IMR-90 (cell line): ENCODE results near the gene HSPA1L. TPM values are rescaled to one million over a fixed set of nuclear protein-coding genes. Genes with fewer than 3 reads are reported as not detected.

Experiments
- ATAC-seq: fragments of 200-7000 bp; cut with Tn5 transposase; 2 replicates; pipeline ENCODE4 v1.9.1; 2020; ENCODE audit warnings: low read depth, mild to moderate bottlenecking, moderate library complexity
- BruUV-seq: library from RNA; stranded (reverse); fragments of 400-500 nt; replicated peaks from 2 replicates; lab custom pipeline; 2021; lab: Mats Ljungman, UMichigan
- CTCF ChIA-PET: fragments of 300-600 bp; formaldehyde crosslinking; extraction: SDS; loops from one replicate; lab custom pipeline; 2021; ENCODE audit warnings: antibody characterized with exemption; lab: Yijun Ruan, JAX
- POLR2A ChIA-PET: fragments of 300-600 bp; sonication (Branson Sonifier 250); formaldehyde crosslinking; loops from one replicate; lab custom pipeline; 2022; ENCODE audit warnings: antibody characterized with exemption; ENCODE audit not compliant: unreplicated experiment; lab: Charles Lee
- DNase-seq: peaks from one replicate; pipeline ENCODE4 v3.0.0; 2013
- H2AFZ ChIP-seq: replicated peaks from 2 replicates; pipeline ENCODE3; 2013; ENCODE audit warnings: low read length, mild to moderate bottlenecking; ENCODE audit not compliant: poor library complexity
- H2AK5ac ChIP-seq: 2 replicates; pipeline ENCODE4 v1.6.1; 2013; ENCODE audit warnings: low read depth, low read length, inconsistent platforms
- H2AK9ac ChIP-seq: replicated peaks from 2 replicates; pipeline ENCODE3; 2013; ENCODE audit warnings: mild to moderate bottlenecking, low read depth, low read length, moderate library complexity; ENCODE audit not compliant: poor library complexity
- H2BK120ac ChIP-seq: 2 replicates; pipeline ENCODE4 v1.6.1; 2013; ENCODE audit warnings: low read depth, low read length, inconsistent platforms
- H2BK15ac ChIP-seq: 3 replicates; pipeline ENCODE4 v1.6.1; 2013; ENCODE audit warnings: low read depth, low read length, inconsistent platforms
- H2BK20ac ChIP-seq: 2 replicates; pipeline ENCODE4 v1.6.1; 2013; ENCODE audit warnings: low read depth, mild to moderate bottlenecking, inconsistent platforms, low read length, moderate library complexity
- H2BK5ac ChIP-seq: 2 replicates; pipeline ENCODE4 v1.6.1; 2013; ENCODE audit warnings: mild to moderate bottlenecking, low read depth, low read length, inconsistent platforms; ENCODE audit not compliant: poor library complexity, severe bottlenecking
- H3K14ac ChIP-seq: replicated peaks from 2 replicates; pipeline ENCODE4 v1.6.1; 2013; ENCODE audit warnings: low read depth, low read length, inconsistent platforms
- H3K18ac ChIP-seq: 2 replicates; pipeline ENCODE4 v1.6.1; 2013; ENCODE audit warnings: low read depth, low read length, control low read depth
- H3K23ac ChIP-seq: 2 replicates; pipeline ENCODE4 v1.6.1; 2013; ENCODE audit warnings: low read depth, low read length, inconsistent platforms
- H3K27ac ChIP-seq: 2 replicates; pipeline ENCODE4 v1.5.1; 2013; ENCODE audit warnings: mild to moderate bottlenecking, control low read depth, low read length; ENCODE audit not compliant: insufficient read depth
- H3K27me3 ChIP-seq: 2 replicates; pipeline ENCODE4 v1.6.1; 2013; ENCODE audit warnings: low read length; ENCODE audit not compliant: control insufficient read depth, insufficient read depth
- H3K36me3 ChIP-seq: 2 replicates; pipeline ENCODE4 v1.6.1; 2013; ENCODE audit warnings: low read length, mixed read lengths; ENCODE audit not compliant: control insufficient read depth, insufficient read depth
- H3K4ac ChIP-seq: 2 replicates; pipeline ENCODE4 v1.6.1; 2013; ENCODE audit warnings: low read depth, low read length, inconsistent platforms
- H3K4me1 ChIP-seq: 2 replicates; pipeline ENCODE4 v1.6.1; 2013; ENCODE audit warnings: low read length, mixed read lengths; ENCODE audit not compliant: control insufficient read depth, insufficient read depth
- H3K4me2 ChIP-seq: 2 replicates; pipeline ENCODE4 v1.6.1; 2013; ENCODE audit warnings: low read depth, mild to moderate bottlenecking, control low read depth, low read length, moderate library complexity
- H3K4me3 ChIP-seq: 2 replicates; pipeline ENCODE4 v1.5.1; 2013; ENCODE audit warnings: low read depth, mild to moderate bottlenecking, control low read depth, low read length, moderate library complexity; ENCODE audit not compliant: insufficient read depth
- H3K56ac ChIP-seq: 2 replicates; pipeline ENCODE4 v1.6.1; 2013; ENCODE audit warnings: low read length, inconsistent platforms; ENCODE audit not compliant: insufficient read depth; ENCODE audit errors: extremely low read depth
- H3K79me1 ChIP-seq, 2 experiments: 2 replicates each; pipeline ENCODE4 v1.6.1; 2013; ENCODE audit warnings: low read length in 2 of 2, inconsistent platforms in 1 of 2, low read depth in 1 of 2
- H3K9ac ChIP-seq: 2 replicates; pipeline ENCODE4 v1.6.1; 2013; ENCODE audit warnings: low read depth, low read length, control low read depth
- H3K9me1 ChIP-seq: 2 replicates; pipeline ENCODE4 v1.6.1; 2013; ENCODE audit warnings: low read length, inconsistent platforms; ENCODE audit not compliant: insufficient read depth
- H3K9me3 ChIP-seq: 2 replicates; pipeline ENCODE4 v1.6.1; 2013; ENCODE audit warnings: low read length; ENCODE audit not compliant: control insufficient read depth, insufficient read depth
- H4K20me1 ChIP-seq: 2 replicates; pipeline ENCODE4 v1.6.1; 2013; ENCODE audit warnings: low read length, inconsistent platforms; ENCODE audit not compliant: insufficient read depth
- H4K5ac ChIP-seq: 2 replicates; pipeline ENCODE4 v1.6.1; 2013; ENCODE audit warnings: mild to moderate bottlenecking, low read depth, low read length, control low read depth
- H4K8ac ChIP-seq, 2 experiments: 2 replicates each; pipeline ENCODE4 v1.6.1; 2013; ENCODE audit warnings: low read depth in 2 of 2, low read length in 2 of 2, control low read depth in 1 of 2, inconsistent platforms in 1 of 2
- H4K91ac ChIP-seq: 2 replicates; pipeline ENCODE4 v1.6.1; 2013; ENCODE audit warnings: low read depth, low read length, inconsistent platforms; ENCODE audit not compliant: insufficient read depth
- CEBPB ChIP-seq: IDR thresholded peaks from 2 replicates; pipeline ENCODE4 v1.6.1; 2012; ENCODE audit warnings: low read depth, low read length, improper control_type of control experiment
- MAZ ChIP-seq: IDR thresholded peaks from 2 replicates; pipeline ENCODE4 v1.6.1; 2012; ENCODE audit warnings: low read depth, mild to moderate bottlenecking, low read length, improper control_type of control experiment, moderate library complexity, borderline replicate concordance
- POLR2A ChIP-seq: IDR thresholded peaks from 2 replicates; pipeline ENCODE4 v1.6.1; 2012; ENCODE audit warnings: mild to moderate bottlenecking, low read depth, low read length
- RAD21 ChIP-seq: IDR thresholded peaks from 2 replicates; pipeline ENCODE4 v1.6.1; 2012; ENCODE audit warnings: low read length, improper control_type of control experiment
- RCOR1 ChIP-seq: IDR thresholded peaks from 2 replicates; pipeline ENCODE4 v1.6.1; 2012; ENCODE audit warnings: mild to moderate bottlenecking, low read length, improper control_type of control experiment; ENCODE audit not compliant: insufficient replicate concordance
- RFX5 ChIP-seq: IDR thresholded peaks from 2 replicates; pipeline ENCODE4 v1.8.0; 2012; ENCODE audit warnings: low read depth, mild to moderate bottlenecking, low read length, moderate library complexity
- WGBS, 2 experiments: methylation state at CpG; one replicate each; pipeline versions ENCODE4 v1.1.5 to v1.1.7; 2013; ENCODE audit warnings: missing lambda C conversion rate in 2 of 2; ENCODE audit not compliant: insufficient read length in 1 of 2; ENCODE audit errors: extremely low coverage in 2 of 2; 5-methylcytosine and 5-hydroxymethylcytosine counted together
- dilution Hi-C: fragments of 300-500 bp; cut with HindIII; formaldehyde crosslinking; loops from one replicate; pipeline ENCODE4 v1.14.3; 2018; ENCODE audit warnings: low sequenced_read_pairs; ENCODE audit not compliant: unreplicated experiment
- in situ Hi-C: fragments of 300-500 bp; cut with MboI; formaldehyde crosslinking; loops from 3 replicates; pipeline ENCODE4 v1.14.3; 2019; ENCODE audit warnings: low sequenced_read_pairs, inconsistent platforms, mixed read lengths
- intact Hi-C: fragments of 100-400 bp; cut with micrococcal nuclease; formaldehyde crosslinking; loops from 2 replicates; pipeline ENCODE4 v1.10.0; 2022
- polyA plus RNA-seq, 3 experiments: library from polyadenylated mRNA; depleted of rRNA; stranded (reverse); fragments of >200 nt; gene quantifications; 2 replicates each; pipeline ENCODE4 v1.2.3, GENCODE V29; 2012; ENCODE audit warnings: low replicate concordance in 1 of 3
- total RNA-seq: library from RNA; depleted of rRNA; stranded (reverse); fragments of >200 nt; gene quantifications from 2 replicates; pipeline ENCODE4 v1.2.3, GENCODE V29; 2012

Gene HSPA1L
- total and polyA plus RNA-seq, 2 of the 4 experiments (the other 2 are of a cell fraction), result 0.97 to 1.3 TPM

DNA sequence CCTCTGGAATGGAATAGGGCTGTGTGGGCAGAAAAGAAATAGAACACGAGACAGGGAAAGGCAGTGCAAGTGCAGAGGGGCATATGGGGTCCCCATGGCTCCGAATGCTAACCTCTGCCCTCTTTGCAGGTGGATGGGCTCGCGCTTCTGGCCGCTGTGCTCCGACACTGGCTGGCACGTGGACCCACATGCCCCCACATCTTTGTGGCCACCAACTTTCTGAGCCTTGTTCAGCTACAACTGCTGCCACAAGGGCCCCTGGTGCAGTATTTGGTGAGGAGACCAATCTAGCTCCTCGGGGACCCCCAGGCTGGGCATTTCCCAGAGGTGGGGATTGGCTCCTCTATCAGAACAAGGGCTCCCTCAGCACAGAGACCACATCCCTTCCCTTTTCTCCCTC is 53.7 kb downstream of the HSPA1L start:
- H3K4me2 ChIP-seq, result no peak overlapping the region
- ChIA-PET POLR2A (no interaction called here), CTCF (no interaction called here)
- H2BK15ac ChIP-seq, result no peak overlapping the region
- H2BK120ac ChIP-seq, result no peak overlapping the region
- no peaks in the 10 kb centered on the region for H3K79me1 ChIP-seq
- no peaks in the 10 kb centered on the region for H3K27me3 ChIP-seq
- ATAC-seq (no peak), DNase-seq (no peak)
- no peak overlapping the region for H3K4ac ChIP-seq
- H2BK5ac ChIP-seq, result no peak overlapping the region
- H2BK20ac ChIP-seq, result no peak overlapping the region
- peaks cover 7% of the 10 kb centered on the region; the same call in 1 of the 2 replicates for H3K36me3 ChIP-seq
- dilution Hi-C loops, result no loop called here
- 100% methylated on average over 2 of the region's 8 CpGs; no CpG with 5 or more reads in 1 of the 2 experiments for WGBS, 2 experiments
- H4K5ac ChIP-seq, result no peak overlapping the region
- H3K9ac ChIP-seq, result no peak overlapping the region
- no peak overlapping the region for H3K4me3 ChIP-seq
- no peaks in the 10 kb centered on the region for H4K20me1 ChIP-seq
- H2AFZ ChIP-seq, result no peak overlapping the region
- H3K9me3 ChIP-seq, result no peaks in the 10 kb centered on the region
- H3K56ac ChIP-seq, result no peak overlapping the region
- no peak overlapping the region for H4K8ac ChIP-seq
- intact Hi-C loops, result no loop called here
- no peak overlapping the region for H3K18ac ChIP-seq
- H2AK9ac ChIP-seq, result no peak overlapping the region
- BruUV-seq, result no TSS peak
- H3K9me1 ChIP-seq, result peaks cover 12% of the 10 kb centered on the region
- peaks cover 4% of the 10 kb centered on the region for H3K4me1 ChIP-seq
- no peak overlapping the region for H2AK5ac ChIP-seq
- H3K23ac ChIP-seq, result no peak overlapping the region
- no peak overlapping the region for H3K14ac ChIP-seq
- H4K91ac ChIP-seq, result no peak overlapping the region
- no peak overlapping the region for H3K27ac ChIP-seq
- TF ChIP-seq MAZ (no peak), POLR2A (no peak), RFX5 (no peak), CEBPB (no peak), RAD21 (no peak), RCOR1 (no peak)
- in situ Hi-C loops, result no loop called here
